Osteoblast (primary cell): ENCODE data around the gene UNC13A. TPM values are rescaled to one million over a fixed set of nuclear protein-coding genes. Genes with fewer than 3 reads are reported as not detected.

Experiments
- DNase-seq: peaks from one replicate; pipeline ENCODE4 v3.0.0; 2011; ENCODE audit warnings: low spot score, mixed read lengths; ENCODE audit not compliant: insufficient read length; ENCODE audit errors: missing footprints
- H2AFZ ChIP-seq: 2 replicates; pipeline ENCODE4 v1.6.0; 2011; ENCODE audit warnings: mild to moderate bottlenecking, low read length
- H3K27ac ChIP-seq: 2 replicates; pipeline ENCODE4 v1.5.1; 2011; ENCODE audit warnings: mild to moderate bottlenecking, low read depth, low read length, moderate library complexity
- H3K27me3 ChIP-seq: 2 replicates; pipeline ENCODE4 v1.6.0; 2012; ENCODE audit warnings: mild to moderate bottlenecking, control low read depth, inconsistent platforms, low read length, moderate library complexity; ENCODE audit not compliant: insufficient read depth
- H3K36me3 ChIP-seq: 2 replicates; pipeline ENCODE4 v1.5.1; 2011; ENCODE audit warnings: mild to moderate bottlenecking, low read length, control low read depth, moderate library complexity; ENCODE audit not compliant: insufficient read depth
- H3K4me1 ChIP-seq: 2 replicates; pipeline ENCODE4 v1.5.1; 2011; ENCODE audit warnings: mild to moderate bottlenecking, low read length, control low read depth, moderate library complexity; ENCODE audit not compliant: insufficient read depth
- H3K4me2 ChIP-seq: 2 replicates; pipeline ENCODE4 v1.6.0; 2011; ENCODE audit warnings: mild to moderate bottlenecking, low read length; ENCODE audit not compliant: insufficient read depth
- H3K4me3 ChIP-seq: fragments of 200-600 bp; sonication (generic); 3 replicates; pipeline ENCODE4 v1.5.1; 2012; ENCODE audit warnings: mild to moderate bottlenecking, low read length, inconsistent platforms; ENCODE audit not compliant: insufficient read depth
- H3K79me2 ChIP-seq: 2 replicates; pipeline ENCODE4 v1.6.0; 2012; ENCODE audit warnings: mild to moderate bottlenecking, low read length, control low read depth, inconsistent platforms; ENCODE audit not compliant: insufficient read depth
- H3K9me3 ChIP-seq: 2 replicates; pipeline ENCODE4 v1.5.1; 2011; ENCODE audit warnings: low read depth, low read length, control low read depth
- H4K20me1 ChIP-seq: 2 replicates; pipeline ENCODE4 v1.6.0; 2012; ENCODE audit warnings: mild to moderate bottlenecking, low read length, control low read depth; ENCODE audit not compliant: insufficient read depth
- CTCF ChIP-seq: IDR thresholded peaks from 2 replicates; pipeline ENCODE4 v1.5.1; 2011; ENCODE audit warnings: mild to moderate bottlenecking, low read depth, low read length, moderate library complexity; ENCODE audit errors: extremely low read depth
- total RNA-seq: library from RNA; depleted of rRNA; stranded (reverse); fragments of >200 nt; gene quantifications from 2 replicates; pipeline ENCODE4 v1.2.3, GENCODE V29; 2012

UNC13A gene
- total RNA-seq: under 0.01 TPM in 2 replicates

- Histone ChIP-seq H3K4me1 (peaks cover 3% of the 10 kb centered on the region), H3K79me2 (no peaks in the 10 kb centered on the region), H3K36me3 (no peaks in the 10 kb centered on the region), H3K27ac (no peak within 1 kb of the TSS), H3K4me3 (no peak within 1 kb of the TSS), H4K20me1 (no peaks in the 10 kb centered on the region), H2AFZ (no peak within 1 kb of the TSS), H3K27me3 (peaks cover 26% of the 10 kb centered on the region), H3K4me2 (no peak within 1 kb of the TSS), H3K9me3 (no peaks in the 10 kb centered on the region)
- peak; percentile 97 for DNase-seq
- TF ChIP-seq CTCF: no peak
Measured at GRCh38 chr19:17687857-17688784, at the start of gene UNC13A. TSS of gene UNC13A (minus strand) at chr19:17688354. CDS start at chr19:17688199, 155 bp downstream.

GRCh38 chr19:17737690-17738153 lies 49.6 kb upstream of the UNC13A start:
- peak; percentile 56 for DNase-seq
- peaks cover 20% of the 10 kb centered on the region for H3K36me3 ChIP-seq
- no peak overlapping the region for H3K4me3 ChIP-seq
- H3K9me3 ChIP-seq: no peaks in the 10 kb centered on the region
- H4K20me1 ChIP-seq: peaks cover 16% of the 10 kb centered on the region
- no peaks in the 10 kb centered on the region for H3K27me3 ChIP-seq
- H3K79me2 ChIP-seq: peaks cover 11% of the 10 kb centered on the region
- no peak overlapping the region for H3K27ac ChIP-seq
- no peak overlapping the region for H3K4me2 ChIP-seq
- H3K4me1 ChIP-seq: no peaks in the 10 kb centered on the region
- no peak overlapping the region for H2AFZ ChIP-seq
- no peak for TF ChIP-seq CTCF

- no peak for TF ChIP-seq CTCF
- H3K79me2 ChIP-seq: peaks cover 34% of the 10 kb centered on the region
- H3K4me2 ChIP-seq: no peak overlapping the region
- H2AFZ ChIP-seq: no peak overlapping the region
- peaks cover 26% of the 10 kb centered on the region for H3K36me3 ChIP-seq
- H3K27ac ChIP-seq: no peak overlapping the region
- peak; percentile 58 for DNase-seq
- no peaks in the 10 kb centered on the region for H3K9me3 ChIP-seq
- H3K4me1 ChIP-seq: no peaks in the 10 kb centered on the region
- H3K4me3 ChIP-seq: no peak overlapping the region
- H4K20me1 ChIP-seq: peaks cover 26% of the 10 kb centered on the region
- no peaks in the 10 kb centered on the region for H3K27me3 ChIP-seq
Measured at GRCh38 chr19:17735410-17735809, 47.3 kb upstream of the UNC13A start.

- Histone ChIP-seq H3K27ac (no peak overlapping the region), H3K4me2 (no peak overlapping the region), H3K4me1 (no peaks in the 10 kb centered on the region), H3K27me3 (no peaks in the 10 kb centered on the region), H3K79me2 (peaks cover 45% of the 10 kb centered on the region), H4K20me1 (peaks cover 29% of the 10 kb centered on the region), H2AFZ (no peak overlapping the region), H3K9me3 (no peaks in the 10 kb centered on the region), H3K4me3 (no peak overlapping the region), H3K36me3 (peaks cover 39% of the 10 kb centered on the region)
- TF ChIP-seq CTCF: no peak
- DNase-seq: peak; percentile 62
Measured at GRCh38 chr19:17734146-17734545, 46.0 kb upstream of the UNC13A start.
